Adipose tissue (tissue), 3 donors: ENCODE results near the gene HMGCR. TPM values are rescaled to one million over a fixed set of nuclear protein-coding genes. Genes with fewer than 3 reads are reported as not detected.

ENCODE experiments used
- H3K27ac ChIP-seq: one replicate; pipeline ENCODE4 v1.5.1; 2013; ENCODE audit warnings: low read depth, low read length
- WGBS, 3 donors: extraction: QIAGEN DNeasy Blood & Tissue Kit; methylation state at CpG; one replicate each; pipeline ENCODE4 v1.1.7; 2013; 5-methylcytosine and 5-hydroxymethylcytosine counted together
- polyA plus RNA-seq, 3 donors: library from polyadenylated mRNA; stranded (reverse); fragments of 200-250 nt; gene quantifications; one replicate each; pipeline ENCODE4 v1.2.3, GENCODE V29; 2013
- donor health status: healthy with polysubstance abuse.
- donor health status: Bipolar disorder and iron deficiency.
- donor health status: healthy.

HMGCR gene
- polyA plus RNA-seq, 3 donors: 3.9 to 17.3 (median 10.0) TPM

GRCh38 chr5:75367401-75367800, 30.4 kb downstream of the HMGCR start:
- H3K27ac ChIP-seq: no peak overlapping the region

GRCh38 chr5:75368391-75368790, 31.4 kb downstream of the HMGCR start:
- 79 to 86% (median 83%) methylated on average over 4 of the region's 4 CpGs for WGBS, 3 donors

GRCh38 chr5:75373862-75374261, 36.8 kb downstream of the HMGCR start:
- no peak overlapping the region for H3K27ac ChIP-seq
- WGBS, 3 donors: 47 to 87% (median 80%) methylated on average over 2 of the region's 2 CpGs

More at GRCh38 chr5:75368391-75368790, 31.4 kb downstream of the HMGCR start:
- H3K27ac ChIP-seq: no peak overlapping the region

- WGBS, 3 donors: 60 to 93% (median 92%) methylated on average over 12 of the region's 12 CpGs
- no peak overlapping the region for H3K27ac ChIP-seq
Measured at GRCh38 chr5:75374394-75374814, 37.4 kb downstream of the HMGCR start.

GRCh38 chr5:75375414-75375813, 38.4 kb downstream of the HMGCR start:
- 96 to 99% (median 97%) methylated on average over 4 of the region's 4 CpGs for WGBS, 3 donors
- H3K27ac ChIP-seq: no peak overlapping the region

- H3K27ac ChIP-seq: no peak overlapping the region
- 79 to 97% (median 95%) methylated on average over 1 of the region's 1 CpG for WGBS, 3 donors
Measured at GRCh38 chr5:75380099-75380498, 43.1 kb downstream of the HMGCR start.

- 52 to 74% (median 67%) methylated on average over 4 of the region's 4 CpGs for WGBS, 3 donors
- H3K27ac ChIP-seq: no peak overlapping the region
Measured at GRCh38 chr5:75381456-75381855, 44.4 kb downstream of the HMGCR start.

- 41 to 47% (median 45%) methylated on average over 1 of the region's 1 CpG for WGBS, 3 donors
- no peak overlapping the region for H3K27ac ChIP-seq
Measured at GRCh38 chr5:75384218-75384617, 47.2 kb downstream of the HMGCR start.

GRCh38 chr5:75387806-75388205, 50.8 kb downstream of the HMGCR start:
- H3K27ac ChIP-seq: no peak overlapping the region
- 86 to 96% (median 93%) methylated on average over 6 of the region's 6 CpGs for WGBS, 3 donors

- no peak overlapping the region for H3K27ac ChIP-seq
- 94 to 96% (median 95%) methylated on average over 2 of the region's 2 CpGs for WGBS, 3 donors
Measured at GRCh38 chr5:75389430-75389829, 52.4 kb downstream of the HMGCR start.

- 98 to 100% (median 99%) methylated on average over 3 of the region's 3 CpGs for WGBS, 3 donors
Measured at GRCh38 chr5:75395277-75395676, 58.3 kb downstream of the HMGCR start.

GRCh38 chr5:75405296-75405695, 68.3 kb downstream of the HMGCR start:
- WGBS, 3 donors: 68 to 90% (median 73%) methylated on average over 3 of the region's 3 CpGs
- no peak overlapping the region for H3K27ac ChIP-seq

More at GRCh38 chr5:75395277-75395676, 58.3 kb downstream of the HMGCR start:
- no peak overlapping the region for H3K27ac ChIP-seq

Other genes with a start within 250 kb of the HMGCR start
- under 1 TPM in 2 of 3 donors, not detected in 1; 0.08 to 0.12 TPM for gene ANKRD31, start 100.3 kb upstream of the HMGCR start, polyA plus RNA-seq
- 10 to 100 TPM in 2 of 3 donors, 1 to 10 TPM in 1; 9.3 to 38.5 (median 19.0) TPM for gene CERT1, start 174.4 kb downstream of the HMGCR start, polyA plus RNA-seq
- gene POLK, start 174.7 kb downstream of the HMGCR start, polyA plus RNA-seq: 1 to 10 TPM; 3.7 to 7.3 (median 6.3) TPM